A549 (cell line): ENCODE measurements around the gene SUPT20H.

Experiments used
- CBX8 ChIP-seq: fragments of 200-600 bp; sonication (generic); IDR thresholded peaks from 2 replicates; pipeline ENCODE4 v1.6.1; 2016
- CHD2 ChIP-seq: fragments of 150-350 bp; IDR thresholded peaks from 2 replicates; pipeline ENCODE4 v1.6.1; 2014; ENCODE audit warnings: low read length; ENCODE audit not compliant: partially characterized antibody
- CTCF ChIP-seq: fragments of >200 bp; sonication (Bioruptor Twin); formaldehyde crosslinking; IDR thresholded peaks from 3 replicates; pipeline ENCODE4 v1.5.1; 2016
- EHF ChIP-seq: fragments of 250-450 bp; sonication (Bioruptor Pico); IDR thresholded peaks from 2 replicates; pipeline ENCODE4 v1.5.0; 2020; ENCODE audit warnings: mild to moderate bottlenecking
- EP300 ChIP-seq, 2 experiments: fragments of >200 bp; sonication (Bioruptor Twin); formaldehyde crosslinking; IDR thresholded peaks; 2 replicates in 1 of 2; 3 replicates in 1 of 2; pipeline ENCODE4 v1.6.1; 2016 to 2017
- FOSL2 ChIP-seq, 2 experiments: fragments of 450-650 bp in 1 of 2; fragments of >200 bp in 1 of 2; sonication (Bioruptor Twin) in 1 of 2; formaldehyde crosslinking; IDR thresholded peaks; 2 replicates each; pipeline versions ENCODE4 v1.5.0 to v1.6.1; 2016 to 2020; ENCODE audit warnings: mild to moderate bottlenecking in 1 of 2, moderate library complexity in 1 of 2
- KDM1A ChIP-seq: fragments of 200-600 bp; sonication (generic); IDR thresholded peaks from 2 replicates; pipeline ENCODE4 v1.6.1; 2016; ENCODE audit warnings: low read depth, mild to moderate bottlenecking
- KDM5A ChIP-seq: fragments of 200-600 bp; sonication (generic); IDR thresholded peaks from 2 replicates; pipeline ENCODE4 v1.6.1; 2016; ENCODE audit warnings: antibody characterized with exemption, mild to moderate bottlenecking
- MAX ChIP-seq: IDR thresholded peaks from 2 replicates; pipeline ENCODE4 v1.6.1; 2012
- POLR2A ChIP-seq: IDR thresholded peaks from 2 replicates; pipeline ENCODE4 v1.6.1; 2012; ENCODE audit warnings: mild to moderate bottlenecking, low read length
- SMC3 ChIP-seq: fragments of >200 bp; sonication (Bioruptor Twin); formaldehyde crosslinking; IDR thresholded peaks from 3 replicates; pipeline ENCODE4 v1.6.1; 2018; ENCODE audit warnings: inconsistent platforms

- TF ChIP-seq CTCF: peak; percentile 76
- TF ChIP-seq POLR2A: peak; percentile 87
- no peak for TF ChIP-seq CBX8
- no peak for TF ChIP-seq FOSL2 (IDR thresholded peaks at IDR 0.05)
- no peak for TF ChIP-seq FOSL2 (CRISPR knock-in tag; IDR thresholded peaks at IDR 0.05)
- no peak for TF ChIP-seq EP300 (IDR thresholded peaks at IDR 0.05)
- peak; percentile 71 for TF ChIP-seq MAX
- peak; percentile 82 for TF ChIP-seq KDM5A
- TF ChIP-seq CHD2: no peak
- peak; percentile 33; the same call in 1 of the 3 replicates for TF ChIP-seq SMC3
- no peak for TF ChIP-seq EHF
- TF ChIP-seq KDM1A: no peak
These were observed 60.3 kb downstream of the SUPT20H start, which contains the start of gene ALG5 for GRCh38 chr13:36999054-36999714.
